ENCODE results near the gene RAB7B. TPM values are rescaled to one million over a fixed set of nuclear protein-coding genes. Genes with fewer than 3 reads are reported as not detected.

The RAB7B gene
- total and polyA plus RNA-seq, 9 of the 15 experiments (the other 6 are each of a cell fraction or from before 2014, with no cell fraction given): 0.03 to 0.29 (median 0.07) TPM; not detected in 4

DNA sequence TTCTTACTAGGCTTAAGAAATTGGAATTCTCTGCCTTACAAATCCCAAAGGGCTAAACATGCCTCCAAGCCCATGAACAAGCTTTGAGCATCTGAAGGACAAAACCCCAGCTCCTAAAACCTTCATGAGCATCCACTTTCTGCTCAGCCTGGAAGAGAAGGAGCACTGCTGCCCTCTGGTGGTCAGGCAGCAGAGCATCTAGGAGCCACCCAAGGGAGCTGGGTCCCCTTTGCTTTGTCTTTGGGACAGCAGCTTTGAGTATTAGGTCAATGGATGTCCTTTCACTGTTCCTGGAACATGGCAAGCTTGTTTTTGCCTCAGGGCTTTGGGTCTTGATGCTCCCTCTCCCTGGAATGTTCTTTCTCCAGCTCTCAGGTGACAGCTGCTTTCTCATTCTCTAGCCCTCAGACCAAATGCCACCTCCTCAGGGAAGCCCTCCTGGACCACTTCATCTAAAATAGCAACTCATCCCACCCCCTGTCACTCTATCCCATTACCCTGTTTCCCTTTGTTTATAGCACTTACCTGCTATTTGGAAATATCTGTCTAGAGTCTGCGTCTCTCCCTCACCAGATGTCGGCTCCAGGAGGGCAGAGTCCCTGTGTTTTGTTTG, 25.7 kb downstream of the RAB7B start (continued):
- TF ChIP-seq, protein P1, sequence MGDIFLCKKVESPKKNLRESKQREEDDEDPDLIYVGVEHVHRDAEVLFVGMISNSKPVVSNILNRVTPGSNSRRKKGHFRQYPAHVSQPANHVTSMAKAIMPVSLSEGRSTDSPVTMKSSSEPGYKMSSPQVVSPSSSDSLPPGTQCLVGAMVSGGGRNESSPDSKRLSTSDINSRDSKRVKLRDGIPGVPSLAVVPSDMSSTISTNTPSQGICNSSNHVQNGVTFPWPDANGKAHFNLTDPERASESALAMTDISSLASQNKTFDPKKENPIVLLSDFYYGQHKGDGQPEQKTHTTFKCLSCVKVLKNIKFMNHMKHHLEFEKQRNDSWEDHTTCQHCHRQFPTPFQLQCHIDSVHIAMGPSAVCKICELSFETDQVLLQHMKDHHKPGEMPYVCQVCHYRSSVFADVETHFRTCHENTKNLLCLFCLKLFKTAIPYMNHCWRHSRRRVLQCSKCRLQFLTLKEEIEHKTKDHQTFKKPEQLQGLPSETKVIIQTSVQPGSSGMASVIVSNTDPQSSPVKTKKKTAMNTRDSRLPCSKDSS (IDR thresholded peaks at IDR 0.05; ENCODE audit: low read depth, partially characterized antibody): no peak
- TF ChIP-seq ZNF134 (CRISPR knock-in tag; conservative IDR thresholded peaks at IDR 0.05): no peak
- TF ChIP-seq HIVEP1 (CRISPR knock-in tag; IDR thresholded peaks at IDR 0.05): no peak
- TF ChIP-seq ZNF263 (CRISPR knock-in tag; IDR thresholded peaks at IDR 0.05; ENCODE audit: borderline replicate concordance): no peak; the same call in 1 of the 2 replicates
- TF ChIP-seq, protein P2, sequence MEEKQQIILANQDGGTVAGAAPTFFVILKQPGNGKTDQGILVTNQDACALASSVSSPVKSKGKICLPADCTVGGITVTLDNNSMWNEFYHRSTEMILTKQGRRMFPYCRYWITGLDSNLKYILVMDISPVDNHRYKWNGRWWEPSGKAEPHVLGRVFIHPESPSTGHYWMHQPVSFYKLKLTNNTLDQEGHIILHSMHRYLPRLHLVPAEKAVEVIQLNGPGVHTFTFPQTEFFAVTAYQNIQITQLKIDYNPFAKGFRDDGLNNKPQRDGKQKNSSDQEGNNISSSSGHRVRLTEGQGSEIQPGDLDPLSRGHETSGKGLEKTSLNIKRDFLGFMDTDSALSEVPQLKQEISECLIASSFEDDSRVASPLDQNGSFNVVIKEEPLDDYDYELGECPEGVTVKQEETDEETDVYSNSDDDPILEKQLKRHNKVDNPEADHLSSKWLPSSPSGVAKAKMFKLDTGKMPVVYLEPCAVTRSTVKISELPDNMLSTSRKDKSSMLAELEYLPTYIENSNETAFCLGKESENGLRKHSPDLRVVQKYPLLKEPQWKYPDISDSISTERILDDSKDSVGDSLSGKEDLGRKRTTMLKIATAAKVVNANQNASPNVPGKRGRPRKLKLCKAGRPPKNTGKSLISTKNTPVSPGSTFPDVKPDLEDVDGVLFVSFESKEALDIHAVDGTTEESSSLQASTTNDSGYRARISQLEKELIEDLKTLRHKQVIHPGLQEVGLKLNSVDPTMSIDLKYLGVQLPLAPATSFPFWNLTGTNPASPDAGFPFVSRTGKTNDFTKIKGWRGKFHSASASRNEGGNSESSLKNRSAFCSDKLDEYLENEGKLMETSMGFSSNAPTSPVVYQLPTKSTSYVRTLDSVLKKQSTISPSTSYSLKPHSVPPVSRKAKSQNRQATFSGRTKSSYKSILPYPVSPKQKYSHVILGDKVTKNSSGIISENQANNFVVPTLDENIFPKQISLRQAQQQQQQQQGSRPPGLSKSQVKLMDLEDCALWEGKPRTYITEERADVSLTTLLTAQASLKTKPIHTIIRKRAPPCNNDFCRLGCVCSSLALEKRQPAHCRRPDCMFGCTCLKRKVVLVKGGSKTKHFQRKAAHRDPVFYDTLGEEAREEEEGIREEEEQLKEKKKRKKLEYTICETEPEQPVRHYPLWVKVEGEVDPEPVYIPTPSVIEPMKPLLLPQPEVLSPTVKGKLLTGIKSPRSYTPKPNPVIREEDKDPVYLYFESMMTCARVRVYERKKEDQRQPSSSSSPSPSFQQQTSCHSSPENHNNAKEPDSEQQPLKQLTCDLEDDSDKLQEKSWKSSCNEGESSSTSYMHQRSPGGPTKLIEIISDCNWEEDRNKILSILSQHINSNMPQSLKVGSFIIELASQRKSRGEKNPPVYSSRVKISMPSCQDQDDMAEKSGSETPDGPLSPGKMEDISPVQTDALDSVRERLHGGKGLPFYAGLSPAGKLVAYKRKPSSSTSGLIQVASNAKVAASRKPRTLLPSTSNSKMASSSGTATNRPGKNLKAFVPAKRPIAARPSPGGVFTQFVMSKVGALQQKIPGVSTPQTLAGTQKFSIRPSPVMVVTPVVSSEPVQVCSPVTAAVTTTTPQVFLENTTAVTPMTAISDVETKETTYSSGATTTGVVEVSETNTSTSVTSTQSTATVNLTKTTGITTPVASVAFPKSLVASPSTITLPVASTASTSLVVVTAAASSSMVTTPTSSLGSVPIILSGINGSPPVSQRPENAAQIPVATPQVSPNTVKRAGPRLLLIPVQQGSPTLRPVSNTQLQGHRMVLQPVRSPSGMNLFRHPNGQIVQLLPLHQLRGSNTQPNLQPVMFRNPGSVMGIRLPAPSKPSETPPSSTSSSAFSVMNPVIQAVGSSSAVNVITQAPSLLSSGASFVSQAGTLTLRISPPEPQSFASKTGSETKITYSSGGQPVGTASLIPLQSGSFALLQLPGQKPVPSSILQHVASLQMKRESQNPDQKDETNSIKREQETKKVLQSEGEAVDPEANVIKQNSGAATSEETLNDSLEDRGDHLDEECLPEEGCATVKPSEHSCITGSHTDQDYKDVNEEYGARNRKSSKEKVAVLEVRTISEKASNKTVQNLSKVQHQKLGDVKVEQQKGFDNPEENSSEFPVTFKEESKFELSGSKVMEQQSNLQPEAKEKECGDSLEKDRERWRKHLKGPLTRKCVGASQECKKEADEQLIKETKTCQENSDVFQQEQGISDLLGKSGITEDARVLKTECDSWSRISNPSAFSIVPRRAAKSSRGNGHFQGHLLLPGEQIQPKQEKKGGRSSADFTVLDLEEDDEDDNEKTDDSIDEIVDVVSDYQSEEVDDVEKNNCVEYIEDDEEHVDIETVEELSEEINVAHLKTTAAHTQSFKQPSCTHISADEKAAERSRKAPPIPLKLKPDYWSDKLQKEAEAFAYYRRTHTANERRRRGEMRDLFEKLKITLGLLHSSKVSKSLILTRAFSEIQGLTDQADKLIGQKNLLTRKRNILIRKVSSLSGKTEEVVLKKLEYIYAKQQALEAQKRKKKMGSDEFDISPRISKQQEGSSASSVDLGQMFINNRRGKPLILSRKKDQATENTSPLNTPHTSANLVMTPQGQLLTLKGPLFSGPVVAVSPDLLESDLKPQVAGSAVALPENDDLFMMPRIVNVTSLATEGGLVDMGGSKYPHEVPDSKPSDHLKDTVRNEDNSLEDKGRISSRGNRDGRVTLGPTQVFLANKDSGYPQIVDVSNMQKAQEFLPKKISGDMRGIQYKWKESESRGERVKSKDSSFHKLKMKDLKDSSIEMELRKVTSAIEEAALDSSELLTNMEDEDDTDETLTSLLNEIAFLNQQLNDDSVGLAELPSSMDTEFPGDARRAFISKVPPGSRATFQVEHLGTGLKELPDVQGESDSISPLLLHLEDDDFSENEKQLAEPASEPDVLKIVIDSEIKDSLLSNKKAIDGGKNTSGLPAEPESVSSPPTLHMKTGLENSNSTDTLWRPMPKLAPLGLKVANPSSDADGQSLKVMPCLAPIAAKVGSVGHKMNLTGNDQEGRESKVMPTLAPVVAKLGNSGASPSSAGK (IDR thresholded peaks at IDR 0.05): no peak
- TF ChIP-seq ZNF217 (CRISPR knock-in tag; IDR thresholded peaks at IDR 0.05): no peak
- no peak for TF ChIP-seq ZNF121 (CRISPR knock-in tag; conservative IDR thresholded peaks at IDR 0.05)
- TF ChIP-seq C11orf30 (IDR thresholded peaks at IDR 0.05; ENCODE audit: low read depth): no peak
- TF ChIP-seq ZNF12 (CRISPR knock-in tag; IDR thresholded peaks at IDR 0.05): no peak
- TF ChIP-seq, protein P3, sequence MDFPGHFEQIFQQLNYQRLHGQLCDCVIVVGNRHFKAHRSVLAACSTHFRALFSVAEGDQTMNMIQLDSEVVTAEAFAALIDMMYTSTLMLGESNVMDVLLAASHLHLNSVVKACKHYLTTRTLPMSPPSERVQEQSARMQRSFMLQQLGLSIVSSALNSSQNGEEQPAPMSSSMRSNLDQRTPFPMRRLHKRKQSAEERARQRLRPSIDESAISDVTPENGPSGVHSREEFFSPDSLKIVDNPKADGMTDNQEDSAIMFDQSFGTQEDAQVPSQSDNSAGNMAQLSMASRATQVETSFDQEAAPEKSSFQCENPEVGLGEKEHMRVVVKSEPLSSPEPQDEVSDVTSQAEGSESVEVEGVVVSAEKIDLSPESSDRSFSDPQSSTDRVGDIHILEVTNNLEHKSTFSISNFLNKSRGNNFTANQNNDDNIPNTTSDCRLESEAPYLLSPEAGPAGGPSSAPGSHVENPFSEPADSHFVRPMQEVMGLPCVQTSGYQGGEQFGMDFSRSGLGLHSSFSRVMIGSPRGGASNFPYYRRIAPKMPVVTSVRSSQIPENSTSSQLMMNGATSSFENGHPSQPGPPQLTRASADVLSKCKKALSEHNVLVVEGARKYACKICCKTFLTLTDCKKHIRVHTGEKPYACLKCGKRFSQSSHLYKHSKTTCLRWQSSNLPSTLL (IDR thresholded peaks at IDR 0.05): no peak
- no peak for TF ChIP-seq ZNF551 (CRISPR knock-in tag; IDR thresholded peaks at IDR 0.05)
- TF ChIP-seq NBN (IDR thresholded peaks at IDR 0.05; ENCODE audit: low read depth): no peak
- TF ChIP-seq HDAC1 (IDR thresholded peaks at IDR 0.05): peak in 1 of 2 experiments; percentile 38; a peak in 1 of 4 replicates
